GM12891 (cell line): ENCODE data around the gene SLC5A1.
"Not testable (repeated sequence)": the region's sequence is repeated elsewhere in the genome, so short reads cannot be mapped to it uniquely, and the experiment has no call there.

Experiments used
- POLR2A ChIP-seq: IDR thresholded peaks from 2 replicates; pipeline ENCODE4 v1.6.1; 2011; ENCODE audit warnings: low read depth, low read length, control low read depth
- POLR2AphosphoS5 ChIP-seq: IDR thresholded peaks from 2 replicates; pipeline ENCODE4 v1.6.1; 2011; ENCODE audit warnings: low read depth, low read length, control low read depth
- POU2F2 ChIP-seq: IDR thresholded peaks from 2 replicates; pipeline ENCODE4 v1.6.1; 2011; ENCODE audit warnings: low read depth, mild to moderate bottlenecking, control low read depth, low read length, moderate library complexity
- TAF1 ChIP-seq: IDR thresholded peaks from 2 replicates; pipeline ENCODE4 v1.6.1; 2011; ENCODE audit warnings: low read depth, low read length, control low read depth

GRCh38 chr22:32134796-32135195 lies 91.7 kb downstream of the SLC5A1 start:
- TF ChIP-seq POLR2AphosphoS5, POLR2A, POU2F2, TAF1: not testable (repeated sequence)
